Measurements from ENCODE around the gene IFNGR1. TPM values are rescaled to one million over a fixed set of nuclear protein-coding genes. Genes with fewer than 3 reads are reported as not detected.
A peak's percentile ranks its signal among the peaks of the same experiment; 100 is the strongest.

Gene IFNGR1
- total RNA-seq: 10 to 100 TPM; 27.7 to 29.0 TPM

DNA sequence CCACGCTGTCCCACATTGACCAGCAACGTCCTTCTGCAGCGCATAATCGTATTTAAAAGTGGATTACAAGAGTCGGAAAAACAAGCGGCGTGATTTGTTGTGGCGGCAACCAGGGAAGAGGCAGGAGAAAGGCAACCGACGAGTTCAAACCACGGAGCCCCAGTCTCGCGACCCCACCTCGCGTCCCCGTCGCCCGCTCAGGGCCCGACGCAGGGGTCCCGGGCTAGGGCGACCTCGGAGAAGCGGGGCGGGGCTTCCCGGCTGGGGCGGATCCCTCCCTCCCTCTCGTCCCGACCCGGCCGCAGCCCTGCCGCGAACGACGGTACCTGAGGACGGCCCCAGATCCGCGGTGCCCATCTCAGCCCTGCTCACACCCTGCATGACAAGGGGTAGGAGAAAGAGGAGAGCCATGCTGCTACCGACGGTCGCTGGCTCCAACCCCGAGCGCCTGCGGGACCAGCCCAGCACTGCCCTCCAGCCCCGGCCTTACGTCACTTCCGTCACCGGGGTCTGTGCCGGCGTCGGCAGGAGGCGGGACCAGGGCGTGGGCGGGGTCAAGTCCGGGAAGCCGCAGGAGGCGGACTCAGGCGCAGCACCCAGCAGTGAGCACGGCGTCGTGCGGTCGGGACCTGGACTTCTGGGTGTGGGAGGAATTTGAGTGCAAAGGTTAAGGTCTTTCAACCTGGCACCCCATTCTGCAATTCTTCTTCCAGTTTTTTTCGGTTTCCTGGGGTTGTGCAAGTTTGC, at the start of gene IFNGR1:
TSS of gene IFNGR1 (minus strand) at position 469 of the 747 bp plus-strand sequence. CDS start at position 411, 58 bp downstream.
- no peaks in the 10 kb centered on the region for H3K9me3 Mint-ChIP-seq
- ChIA-PET POLR2A (interaction anchor here (1.1 to 1.3 kb wide), 2 partner anchors 116 to 397 kb away, joined by 3 to 4 read pairs; partner anchors contain the start of gene PEX7), CTCF (interaction anchor here (0.9 kb wide), 1 partner anchor 95 kb away, joined by 4 read pairs; no protein-coding TSS in a partner anchor)
- no peaks in the 10 kb centered on the region for H3K27me3 Mint-ChIP-seq
- H3K27ac Mint-ChIP-seq: peak within 1 kb of the TSS; percentile 97
- intact Hi-C loops (cut with micrococcal nuclease): loop anchor here (1.0 to 5.0 kb wide), 4 partner anchors 15 to 117 kb away; no protein-coding TSS in a partner anchor
- H3K4me1 Mint-ChIP-seq (ENCODE audit: low read depth): peaks cover 45% of the 10 kb centered on the region
- H3K36me3 Mint-ChIP-seq: peaks cover 7% of the 10 kb centered on the region
- DNase-seq: peak; percentile 98
- peak within 1 kb of the TSS; percentile 92 for H3K4me3 Mint-ChIP-seq

DNA sequence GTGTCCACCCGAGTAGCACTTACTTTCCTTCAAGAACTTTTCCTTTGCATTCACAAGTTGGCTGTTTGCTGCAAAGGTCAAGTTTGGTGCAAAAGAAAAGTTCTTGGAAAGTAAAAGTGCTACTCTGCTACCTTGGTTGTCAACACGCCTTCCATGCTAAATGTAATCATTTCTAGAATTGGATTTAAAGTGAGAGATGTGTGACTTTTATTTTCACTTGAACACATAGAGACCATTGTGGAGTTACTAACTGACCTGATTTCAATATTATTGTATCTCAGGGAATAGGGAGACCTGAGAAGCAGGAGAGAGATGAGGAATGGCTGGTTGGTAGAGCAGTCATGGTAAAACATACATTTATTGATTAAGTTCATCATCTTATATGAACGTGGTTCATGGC, 49.7 kb upstream of the IFNGR1 start:
- CTCF ChIA-PET: no interaction called here
- no peaks in the 10 kb centered on the region for H3K36me3 Mint-ChIP-seq
- peaks cover 10% of the 10 kb centered on the region for H3K4me1 Mint-ChIP-seq (ENCODE audit: low read depth)
- POLR2A ChIA-PET: no interaction called here
- intact Hi-C loops (cut with micrococcal nuclease): no loop called here
- H3K27me3 Mint-ChIP-seq: peaks cover 4% of the 10 kb centered on the region
- DNase-seq: no peak
- H3K27ac Mint-ChIP-seq: no peak overlapping the region
- no peaks in the 10 kb centered on the region for H3K9me3 Mint-ChIP-seq
- no peak overlapping the region for H3K4me3 Mint-ChIP-seq

DNA sequence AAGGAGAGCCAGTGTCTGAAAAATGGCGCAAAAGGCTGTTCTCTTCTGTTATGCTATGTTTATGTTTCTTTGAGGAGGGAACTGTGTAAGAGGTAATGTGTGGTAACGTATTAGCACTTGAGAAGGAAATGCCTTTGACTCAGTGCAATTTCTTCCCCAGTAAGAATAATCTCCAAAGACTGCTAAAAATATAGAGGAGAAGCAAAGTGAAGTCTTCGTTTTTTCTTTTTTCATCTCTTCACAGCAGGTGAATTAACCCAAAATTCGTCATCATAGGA, 47.1 kb upstream of the IFNGR1 start:
- DNase-seq: no peak
- Mint-ChIP-seq H3K27me3 (peaks cover 2% of the 10 kb centered on the region), H3K9me3 (no peaks in the 10 kb centered on the region), H3K27ac (no peak overlapping the region), H3K4me3 (no peak overlapping the region), H3K4me1 (ENCODE audit: low read depth) (peaks cover 18% of the 10 kb centered on the region), H3K36me3 (no peaks in the 10 kb centered on the region)
- ChIA-PET POLR2A (no interaction called here), CTCF (no interaction called here)
- intact Hi-C loops (cut with micrococcal nuclease): no loop called here

DNA sequence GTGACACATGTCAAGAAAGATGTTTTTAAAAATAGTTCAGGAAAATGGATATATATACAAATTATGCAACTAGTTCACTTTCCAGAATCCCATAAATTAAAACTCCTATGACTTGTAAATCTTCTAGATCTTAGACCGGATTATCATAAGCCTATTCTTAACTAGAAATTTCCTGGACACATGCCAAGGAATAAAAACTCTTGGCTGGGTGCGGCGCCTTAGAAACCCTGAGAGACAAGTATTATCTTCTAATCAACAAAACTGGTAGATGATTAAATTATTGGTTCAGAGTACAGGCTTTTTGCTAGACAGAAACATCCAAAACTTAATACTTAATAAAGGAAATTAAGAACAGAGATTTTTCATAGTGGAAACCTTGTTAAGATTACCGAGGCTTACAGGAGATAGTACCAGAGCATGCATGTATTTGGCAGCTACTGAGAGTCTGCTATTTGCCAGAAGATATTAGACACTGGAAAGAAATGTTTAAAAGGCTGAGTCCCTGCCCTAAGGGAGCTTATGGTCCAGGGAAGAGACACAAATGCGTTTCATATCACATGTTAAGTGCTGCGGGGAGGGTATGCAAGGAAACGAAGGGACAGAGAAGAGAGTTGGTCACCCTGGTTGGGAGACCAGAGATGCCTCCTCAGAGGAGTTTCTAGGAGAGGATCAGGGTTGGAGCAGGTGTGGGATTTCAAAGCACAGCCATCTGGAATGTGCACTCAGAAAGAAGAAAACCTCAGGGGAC, 46.5 kb upstream of the IFNGR1 start:
- ChIA-PET POLR2A (no interaction called here), CTCF (interaction anchor here (1.1 kb wide), 1 partner anchor 150 kb away, joined by 3 read pairs; no protein-coding TSS in a partner anchor)
- Mint-ChIP-seq H3K4me1 (ENCODE audit: low read depth) (peaks cover 18% of the 10 kb centered on the region), H3K27ac (no peak overlapping the region), H3K27me3 (peaks cover 2% of the 10 kb centered on the region), H3K36me3 (no peaks in the 10 kb centered on the region), H3K9me3 (no peaks in the 10 kb centered on the region), H3K4me3 (no peak overlapping the region)
- intact Hi-C loops (cut with micrococcal nuclease): no loop called here
- no peak for DNase-seq

DNA sequence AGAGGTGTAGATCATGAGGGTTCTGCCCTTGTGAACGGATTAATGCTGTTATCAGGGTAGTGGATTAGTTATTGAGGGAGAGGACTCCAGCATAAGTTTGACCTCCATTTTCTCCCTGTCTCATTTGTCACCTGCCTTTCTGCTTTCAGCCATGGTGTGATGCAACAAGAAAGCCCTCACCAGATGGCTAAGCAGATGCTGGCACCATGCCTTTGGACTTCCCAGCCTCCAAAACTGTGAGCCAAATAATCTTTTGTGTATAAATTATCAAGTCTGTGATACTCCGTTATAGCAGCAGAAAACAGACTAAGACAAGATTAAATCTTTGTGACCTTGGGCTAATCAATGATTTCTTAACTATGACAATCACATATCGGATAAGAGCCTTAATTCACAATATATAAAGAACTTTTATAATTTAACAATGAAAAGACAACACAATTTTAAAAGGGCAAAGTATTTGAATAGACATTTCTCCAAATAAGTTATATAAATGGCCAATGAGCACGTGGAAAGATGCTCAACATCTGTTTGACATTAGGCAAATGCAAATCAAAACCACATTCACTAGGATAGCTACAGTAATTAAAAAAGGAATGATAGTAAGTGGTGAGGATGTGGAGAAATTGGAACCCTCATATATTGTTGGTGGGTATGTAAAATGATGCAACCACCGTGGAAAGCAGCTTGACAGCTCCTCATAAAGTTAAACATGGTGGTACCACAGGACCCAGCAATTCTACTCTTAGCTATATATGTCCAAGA, 45.3 kb upstream of the IFNGR1 start:
- DNase-seq: no peak
- intact Hi-C loops (cut with micrococcal nuclease): loop anchor here (5.0 kb wide), 1 partner anchor 97 kb away; no protein-coding TSS in a partner anchor
- POLR2A ChIA-PET: no interaction called here
- Mint-ChIP-seq H3K36me3 (no peaks in the 10 kb centered on the region), H3K27me3 (peaks cover 2% of the 10 kb centered on the region), H3K4me1 (ENCODE audit: low read depth) (peaks cover 15% of the 10 kb centered on the region), H3K4me3 (no peak overlapping the region), H3K27ac (no peak overlapping the region), H3K9me3 (no peaks in the 10 kb centered on the region)
- CTCF ChIA-PET: interaction anchor here (0.6 to 1.1 kb wide), 2 partner anchors 9 to 151 kb away, joined by 3 read pairs; no protein-coding TSS in a partner anchor

DNA sequence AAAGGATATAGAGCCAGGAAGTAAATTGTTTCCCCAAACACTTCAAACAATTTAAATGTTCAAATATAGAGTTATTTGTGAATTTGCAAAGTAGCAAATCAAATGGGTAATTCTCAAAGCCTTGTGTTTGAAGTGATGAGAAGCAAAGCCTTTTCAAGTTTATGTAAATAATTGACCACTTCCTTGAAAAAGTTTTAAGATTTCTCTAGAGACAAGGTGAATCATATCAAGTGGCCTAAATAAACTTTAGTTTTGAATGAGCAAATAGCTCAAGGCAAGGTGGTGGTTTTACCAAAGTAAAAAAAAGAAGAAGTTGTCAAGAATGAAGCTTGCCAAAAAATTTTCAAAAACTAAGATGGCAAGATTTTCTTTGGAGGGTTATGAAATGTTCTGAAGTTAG, 42.6 kb upstream of the IFNGR1 start:
- H3K4me1 Mint-ChIP-seq (ENCODE audit: low read depth): peaks cover 8% of the 10 kb centered on the region
- intact Hi-C loops (cut with micrococcal nuclease): loop anchor here (1.0 to 5.0 kb wide), 2 partner anchors 27 to 94 kb away; no protein-coding TSS in a partner anchor
- ChIA-PET CTCF (interaction anchor here (0.7 to 1.9 kb wide), 3 partner anchors 10 to 167 kb away, joined by 3 to 7 read pairs (median 5); no protein-coding TSS in a partner anchor), POLR2A (no interaction called here)
- no peak overlapping the region for H3K4me3 Mint-ChIP-seq
- H3K27me3 Mint-ChIP-seq: peaks cover 3% of the 10 kb centered on the region
- H3K36me3 Mint-ChIP-seq: no peaks in the 10 kb centered on the region
- no peaks in the 10 kb centered on the region for H3K9me3 Mint-ChIP-seq
- H3K27ac Mint-ChIP-seq: no peak overlapping the region
- DNase-seq: no peak

DNA sequence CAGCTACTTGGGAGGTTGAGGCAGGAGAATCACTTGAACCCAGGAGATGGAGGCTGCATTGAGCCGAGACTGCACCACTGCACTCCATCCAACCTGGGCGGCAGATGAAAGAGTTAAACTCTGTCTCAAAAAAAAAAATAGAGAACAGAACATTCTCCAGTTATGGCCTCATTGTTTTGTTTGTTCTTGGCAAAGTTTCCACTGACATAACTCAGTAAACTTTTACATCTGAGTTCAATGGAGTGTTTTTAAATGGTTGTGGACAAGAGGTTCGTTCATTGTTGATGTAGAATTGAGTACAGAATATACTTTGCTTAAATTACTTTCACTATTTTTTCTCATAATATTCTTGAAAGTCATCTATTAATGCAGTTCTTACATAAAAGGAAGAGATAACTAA, 42.2 kb upstream of the IFNGR1 start:
- H3K4me3 Mint-ChIP-seq: no peak overlapping the region
- ChIA-PET POLR2A (no interaction called here), CTCF (interaction anchor here (1.0 to 1.9 kb wide), 2 partner anchors 10 to 167 kb away, joined by 5 to 7 read pairs; no protein-coding TSS in a partner anchor)
- intact Hi-C loops (cut with micrococcal nuclease): loop anchor here (1.0 to 5.0 kb wide), 2 partner anchors 27 to 94 kb away; no protein-coding TSS in a partner anchor
- H3K36me3 Mint-ChIP-seq: no peaks in the 10 kb centered on the region
- DNase-seq: no peak
- peaks cover under 1% of the 10 kb centered on the region for H3K9me3 Mint-ChIP-seq
- peaks cover 8% of the 10 kb centered on the region for H3K4me1 Mint-ChIP-seq (ENCODE audit: low read depth)
- H3K27ac Mint-ChIP-seq: no peak overlapping the region
- peaks cover 2% of the 10 kb centered on the region for H3K27me3 Mint-ChIP-seq

DNA sequence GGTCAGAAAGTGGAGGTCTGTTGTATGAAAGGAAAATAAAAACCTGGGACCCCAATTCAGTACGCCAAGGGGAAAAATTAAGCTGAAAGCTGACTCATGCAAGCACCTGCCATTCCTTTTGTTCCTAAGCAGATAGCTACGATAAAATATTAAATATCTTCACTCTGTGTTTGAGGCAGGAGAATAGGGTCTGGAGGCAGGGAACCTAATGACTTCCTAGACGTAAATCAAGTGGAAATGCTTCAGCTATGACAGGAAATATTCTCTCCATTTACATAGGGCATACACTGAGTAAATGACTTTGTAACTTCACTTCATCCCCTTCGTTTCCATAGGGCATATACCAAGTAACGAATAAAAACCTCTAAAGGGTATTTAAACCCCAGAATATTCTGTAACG, 41.0 kb upstream of the IFNGR1 start:
- Mint-ChIP-seq H3K27ac (no peak overlapping the region), H3K9me3 (peaks cover 6% of the 10 kb centered on the region), H3K36me3 (no peaks in the 10 kb centered on the region), H3K4me1 (ENCODE audit: low read depth) (peaks cover 8% of the 10 kb centered on the region), H3K4me3 (no peak overlapping the region), H3K27me3 (peaks cover 5% of the 10 kb centered on the region)
- ChIA-PET POLR2A (no interaction called here), CTCF (interaction anchor here (0.8 kb wide), 1 partner anchor 166 kb away, joined by 3 read pairs; no protein-coding TSS in a partner anchor)
- intact Hi-C loops (cut with micrococcal nuclease): loop anchor here (5.0 kb wide), 1 partner anchor 93 kb away; no protein-coding TSS in a partner anchor
- no peak for DNase-seq

DNA sequence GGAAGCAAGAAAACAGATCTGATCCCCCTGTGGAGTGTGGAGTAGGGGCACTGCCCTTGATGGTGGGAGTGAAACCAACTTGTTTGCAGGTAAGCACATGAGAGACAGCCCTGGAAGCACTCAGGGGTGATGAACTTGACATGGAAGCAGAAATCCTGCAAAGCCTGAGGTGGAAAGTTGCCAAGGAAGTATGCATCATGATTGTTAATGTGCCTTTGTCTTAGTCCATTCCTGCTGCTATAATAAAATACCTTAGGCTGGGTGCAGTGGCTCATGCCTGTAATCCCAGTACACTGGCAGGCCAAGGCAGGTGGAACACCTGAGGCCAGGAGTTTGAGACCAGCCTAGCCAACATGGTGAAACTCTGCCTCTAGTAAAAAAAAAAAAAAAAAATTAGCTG, 40.2 kb upstream of the IFNGR1 start:
- intact Hi-C loops (cut with micrococcal nuclease): no loop called here
- Mint-ChIP-seq H3K36me3 (peaks cover 5% of the 10 kb centered on the region), H3K4me3 (no peak overlapping the region), H3K9me3 (peaks cover 15% of the 10 kb centered on the region), H3K4me1 (ENCODE audit: low read depth) (peaks cover 8% of the 10 kb centered on the region), H3K27ac (no peak overlapping the region), H3K27me3 (peaks cover 5% of the 10 kb centered on the region)
- no peak for DNase-seq
- ChIA-PET CTCF (no interaction called here), POLR2A (no interaction called here)

DNA sequence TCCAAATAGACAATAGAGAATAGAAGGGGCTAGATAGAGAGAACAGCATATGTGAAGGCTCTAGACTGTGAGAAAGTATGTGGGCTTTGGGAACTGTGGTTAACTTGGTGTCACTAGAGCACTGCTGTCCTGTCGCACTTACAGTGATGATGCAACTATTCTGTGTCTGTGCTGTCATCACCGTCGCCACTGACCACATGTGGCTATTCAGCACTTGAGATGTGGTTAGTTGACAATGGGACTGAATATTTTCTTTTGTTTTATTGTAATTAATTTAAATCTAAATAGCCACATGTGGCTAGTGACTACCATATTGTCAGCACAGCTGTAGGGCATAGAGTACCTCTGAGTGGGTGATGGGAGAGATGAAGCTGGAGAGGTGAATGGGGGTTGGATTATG, 39.0 kb upstream of the IFNGR1 start:
- CTCF ChIA-PET: no interaction called here
- H3K4me1 Mint-ChIP-seq (ENCODE audit: low read depth): peaks cover 8% of the 10 kb centered on the region
- intact Hi-C loops (cut with micrococcal nuclease): no loop called here
- DNase-seq: no peak
- peaks cover 12% of the 10 kb centered on the region for H3K36me3 Mint-ChIP-seq
- POLR2A ChIA-PET: no interaction called here
- no peak overlapping the region for H3K27ac Mint-ChIP-seq
- peaks cover 20% of the 10 kb centered on the region for H3K9me3 Mint-ChIP-seq
- peaks cover 5% of the 10 kb centered on the region for H3K27me3 Mint-ChIP-seq
- H3K4me3 Mint-ChIP-seq: no peak overlapping the region

DNA sequence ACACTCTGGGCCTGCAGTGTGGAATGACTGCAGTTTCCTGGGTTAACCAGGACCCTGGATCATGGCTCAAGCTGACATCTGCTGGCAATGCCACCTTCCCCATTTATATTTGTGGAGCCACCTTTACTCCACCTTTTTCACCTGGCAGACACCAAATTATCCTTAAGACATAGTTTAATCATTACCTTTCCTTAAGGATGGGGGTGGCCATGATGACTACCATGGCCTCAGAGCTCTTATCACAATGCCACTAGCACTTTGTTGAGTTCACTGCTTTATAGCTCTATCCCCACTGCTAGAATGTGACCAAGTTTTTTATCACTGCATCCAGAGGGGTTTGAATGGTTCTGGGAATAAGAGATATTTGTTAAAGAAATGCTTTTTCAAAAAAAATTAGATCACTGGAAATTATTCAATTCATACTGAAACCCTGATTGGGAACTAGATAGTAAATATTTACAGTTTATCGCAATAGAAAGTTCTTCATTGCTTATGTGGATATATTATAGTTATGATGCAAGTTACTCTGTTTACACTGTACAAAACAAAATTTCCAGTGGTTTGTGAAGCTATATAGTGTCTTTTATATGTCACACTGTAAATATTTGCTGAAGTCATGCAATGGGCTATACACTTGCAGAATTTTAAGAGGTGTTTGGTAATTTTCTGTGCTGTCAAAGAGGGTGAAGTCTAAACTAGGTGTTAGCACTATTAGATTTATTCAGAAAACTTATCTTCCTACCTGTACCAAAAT, 37.3 kb upstream of the IFNGR1 start:
- Mint-ChIP-seq H3K4me3 (no peak overlapping the region), H3K27me3 (peaks cover 8% of the 10 kb centered on the region), H3K4me1 (ENCODE audit: low read depth) (peaks cover 2% of the 10 kb centered on the region), H3K27ac (no peak overlapping the region), H3K36me3 (peaks cover 16% of the 10 kb centered on the region), H3K9me3 (peaks cover 20% of the 10 kb centered on the region)
- intact Hi-C loops (cut with micrococcal nuclease): no loop called here
- POLR2A ChIA-PET: no interaction called here
- CTCF ChIA-PET: interaction anchor here (1.0 to 1.2 kb wide), 3 partner anchors 15 to 333 kb away, joined by 3 to 4 read pairs (median 4); no protein-coding TSS in a partner anchor
- DNase-seq: no peak

All from activated CD4-positive, alpha-beta memory T cell treated with anti-CD3 and anti-CD28 coated beads for 36 hours (primary cell).